TTC549 (cell line): Measurements from ENCODE around the gene HIBCH.
"Not testable (repeated sequence)": the region's sequence is repeated elsewhere in the genome, so short reads cannot be mapped to it uniquely, and the experiment has no call there.

Source experiments
- FAIRE-seq: peaks from 2 replicates; lab custom pipeline; 2012; peaks lifted over from hg19 to GRCh38; lab: Jason Lieb, UNC

Gene HIBCH

DNA sequence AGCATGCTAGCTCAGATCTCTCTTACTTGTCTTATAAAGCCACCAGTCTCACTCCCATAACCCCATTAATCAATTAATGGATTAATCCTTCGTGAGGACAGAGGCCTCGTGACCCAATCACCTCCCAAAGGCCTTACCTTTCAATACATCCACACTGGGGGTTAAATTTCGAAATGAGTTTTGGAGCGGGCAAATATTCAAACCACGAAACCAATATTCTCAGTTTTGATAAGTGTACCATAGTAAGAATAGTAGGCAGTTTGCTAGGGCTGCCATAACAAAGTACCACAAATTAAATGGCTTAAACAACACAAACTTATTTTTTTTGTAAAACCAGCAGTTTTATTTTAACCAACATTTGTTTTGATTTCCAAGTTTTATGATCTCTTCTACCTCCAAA, 15.2 kb downstream of the HIBCH start:
- no peak for FAIRE-seq

DNA sequence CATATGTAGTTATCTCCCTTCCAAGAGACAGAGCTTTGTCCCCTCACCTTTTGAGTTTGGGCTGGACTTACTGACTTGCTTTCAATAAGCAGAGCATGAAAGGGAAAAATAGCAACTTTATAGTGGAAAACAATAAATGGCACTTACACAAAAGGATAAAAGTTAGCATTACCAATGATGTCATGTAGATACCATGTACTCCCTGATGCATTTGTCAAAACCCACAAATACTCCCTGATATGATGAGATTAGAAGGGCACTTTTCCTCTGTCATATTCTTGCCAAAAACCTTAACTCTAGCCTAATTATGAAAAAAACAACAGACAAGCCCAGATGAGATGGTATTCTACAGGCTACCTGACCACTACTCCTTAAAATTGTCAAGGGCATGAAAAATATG, 16.0 kb downstream of the HIBCH start:
- FAIRE-seq: no peak

DNA sequence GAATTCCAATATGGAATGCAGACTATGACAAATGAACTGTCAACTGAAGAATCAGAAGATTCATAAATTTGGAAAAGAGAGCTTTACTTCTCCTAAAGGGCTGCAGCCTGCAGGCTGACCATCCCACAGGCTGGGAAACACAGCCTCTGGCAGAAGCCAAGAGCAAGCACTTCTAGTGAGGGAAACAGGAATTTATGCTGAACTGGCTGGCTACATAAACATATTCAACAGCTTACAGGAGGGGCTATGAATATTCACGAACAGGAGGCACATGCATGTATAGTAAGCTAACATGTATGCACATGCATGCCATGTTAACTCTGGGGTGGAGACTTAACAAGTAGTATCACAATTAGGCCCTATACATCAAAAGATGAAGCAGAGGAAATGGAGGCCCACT, 17.6 kb downstream of the HIBCH start:
- no peak for FAIRE-seq

DNA sequence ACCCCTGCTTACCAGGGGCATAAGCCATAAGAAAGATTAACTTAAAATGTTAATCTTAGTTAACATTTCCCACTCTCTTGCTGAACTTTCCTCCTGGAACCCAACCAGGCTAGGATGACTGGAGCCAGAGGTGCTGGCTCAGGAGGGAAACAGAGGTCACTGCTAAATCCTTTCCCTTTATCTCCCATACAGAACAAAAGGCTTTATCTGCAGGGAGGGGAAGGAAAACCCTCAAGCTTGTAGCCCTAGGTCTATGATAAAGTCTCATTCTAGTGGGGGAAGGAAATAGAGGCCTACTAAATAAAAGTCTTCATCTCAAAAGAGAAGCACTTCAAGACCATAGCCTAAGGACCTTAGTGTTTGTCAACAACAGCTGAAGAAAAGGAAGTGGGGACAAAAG, 18.6 kb downstream of the HIBCH start:
- FAIRE-seq: no peak

DNA sequence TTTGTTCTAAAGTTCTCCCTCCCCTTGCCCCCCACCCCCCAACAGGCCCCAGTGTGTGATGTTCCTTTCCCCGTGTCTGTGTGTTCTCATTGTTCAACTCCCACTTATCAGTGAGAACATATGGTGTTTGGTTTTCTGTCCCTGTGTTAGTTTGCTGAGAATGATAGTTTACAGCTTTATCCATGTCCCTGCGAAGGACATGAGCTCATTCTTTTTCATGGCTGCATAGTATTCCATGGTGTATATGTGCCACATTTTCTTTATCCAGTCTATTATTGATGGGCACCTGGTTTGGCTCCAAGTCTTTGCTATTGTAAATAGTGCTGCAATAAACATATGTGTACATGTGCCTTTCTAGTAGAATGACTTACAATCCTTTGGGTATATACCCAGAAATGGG, 21.7 kb downstream of the HIBCH start:
- FAIRE-seq: not testable (repeated sequence)

DNA sequence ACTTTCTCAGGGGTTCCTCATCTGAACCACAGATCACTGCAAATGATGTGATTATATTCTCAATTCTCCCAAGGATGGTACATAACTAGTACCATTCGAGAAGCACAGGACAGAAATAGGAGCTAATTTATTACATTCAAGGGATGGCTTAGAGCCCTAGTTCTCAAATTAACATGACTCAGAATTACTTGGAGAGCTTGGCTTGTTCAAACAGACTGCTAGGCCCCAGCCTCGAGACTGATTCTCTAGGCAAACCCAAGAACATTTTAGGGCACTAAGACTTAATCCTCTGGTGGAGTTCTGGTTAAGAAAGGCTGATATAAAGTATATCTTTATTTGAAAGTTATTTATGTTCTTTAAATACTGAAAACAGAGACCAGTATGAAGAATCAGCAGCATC, 35.8 kb downstream of the HIBCH start:
- FAIRE-seq: no peak

DNA sequence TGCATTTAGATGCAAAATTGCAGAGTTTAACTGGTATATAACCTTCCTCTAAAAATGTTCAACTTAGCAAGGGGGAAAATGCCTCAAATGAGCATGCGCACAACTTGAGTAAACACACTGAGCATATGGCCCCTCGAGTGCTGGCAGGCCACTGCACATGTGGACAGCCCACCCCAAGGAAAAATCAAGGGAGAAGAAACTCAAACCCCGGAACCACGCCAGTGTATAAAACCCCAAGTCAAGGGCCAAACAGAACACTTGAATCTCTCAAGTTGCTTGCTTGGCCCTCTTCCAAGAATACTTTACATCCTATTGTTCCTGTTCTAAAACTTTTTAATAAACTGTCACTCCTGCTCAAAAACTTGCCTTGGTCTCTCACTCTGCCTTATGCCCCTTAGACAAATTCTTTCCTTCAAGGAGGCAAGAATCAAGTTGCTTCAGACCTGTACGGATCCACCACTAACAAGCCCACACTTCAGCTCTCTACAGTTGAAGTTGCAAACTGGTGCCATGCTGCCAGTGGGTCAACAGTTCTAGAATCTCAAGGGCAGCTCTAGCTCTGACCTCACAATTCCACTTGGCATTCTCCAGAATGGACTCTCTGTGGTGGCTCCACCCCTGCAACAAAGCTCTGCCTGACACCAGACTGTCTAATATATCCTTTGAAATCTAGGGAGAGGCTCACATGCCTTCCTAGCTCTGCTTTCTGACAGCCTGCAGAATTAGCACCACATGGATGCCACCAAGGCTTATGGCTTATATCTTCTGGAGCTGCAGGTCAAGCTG, 38.9 kb downstream of the HIBCH start:
- no peak for FAIRE-seq

DNA sequence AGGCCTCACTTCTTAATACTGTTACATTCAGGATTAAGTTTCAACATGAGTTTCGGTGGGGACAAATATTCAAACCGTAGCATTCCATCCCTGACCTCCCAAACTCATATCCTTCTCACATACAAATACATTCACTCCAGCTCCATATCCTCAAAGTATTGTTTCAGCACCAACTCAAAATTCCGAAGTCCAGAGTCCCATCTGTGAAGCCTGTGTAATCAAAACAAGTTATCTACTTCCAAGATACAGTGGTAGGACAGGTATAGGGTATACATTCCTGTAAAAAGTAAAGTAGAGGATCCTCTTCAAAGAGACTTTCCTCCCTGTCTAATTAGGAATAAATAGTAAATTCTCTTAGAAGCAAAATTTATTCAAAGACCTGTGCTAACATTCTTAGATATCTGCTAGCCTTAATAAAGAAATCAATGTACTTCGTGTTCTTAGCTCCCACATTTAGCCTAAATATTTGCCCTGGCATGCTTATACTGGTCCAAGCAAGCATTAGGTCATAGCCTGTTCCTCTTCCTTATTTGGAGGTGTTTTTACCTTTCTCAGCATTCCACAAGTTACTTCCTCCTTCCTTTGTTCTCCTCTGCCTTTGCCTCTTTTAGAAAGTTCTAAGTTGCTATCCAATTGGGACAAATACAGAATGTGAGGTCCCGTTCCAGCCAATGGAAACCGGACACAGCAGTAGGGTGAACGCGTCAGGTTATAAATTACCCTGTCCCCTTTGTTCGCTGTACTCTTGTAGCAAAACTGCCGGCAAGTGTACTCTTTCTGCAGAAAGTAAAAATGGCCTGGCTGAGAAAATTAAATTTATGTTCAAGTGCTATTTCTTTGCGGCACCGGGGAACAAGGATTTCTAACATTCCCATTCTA, 40.1 kb downstream of the HIBCH start:
- not testable (repeated sequence) for FAIRE-seq

DNA sequence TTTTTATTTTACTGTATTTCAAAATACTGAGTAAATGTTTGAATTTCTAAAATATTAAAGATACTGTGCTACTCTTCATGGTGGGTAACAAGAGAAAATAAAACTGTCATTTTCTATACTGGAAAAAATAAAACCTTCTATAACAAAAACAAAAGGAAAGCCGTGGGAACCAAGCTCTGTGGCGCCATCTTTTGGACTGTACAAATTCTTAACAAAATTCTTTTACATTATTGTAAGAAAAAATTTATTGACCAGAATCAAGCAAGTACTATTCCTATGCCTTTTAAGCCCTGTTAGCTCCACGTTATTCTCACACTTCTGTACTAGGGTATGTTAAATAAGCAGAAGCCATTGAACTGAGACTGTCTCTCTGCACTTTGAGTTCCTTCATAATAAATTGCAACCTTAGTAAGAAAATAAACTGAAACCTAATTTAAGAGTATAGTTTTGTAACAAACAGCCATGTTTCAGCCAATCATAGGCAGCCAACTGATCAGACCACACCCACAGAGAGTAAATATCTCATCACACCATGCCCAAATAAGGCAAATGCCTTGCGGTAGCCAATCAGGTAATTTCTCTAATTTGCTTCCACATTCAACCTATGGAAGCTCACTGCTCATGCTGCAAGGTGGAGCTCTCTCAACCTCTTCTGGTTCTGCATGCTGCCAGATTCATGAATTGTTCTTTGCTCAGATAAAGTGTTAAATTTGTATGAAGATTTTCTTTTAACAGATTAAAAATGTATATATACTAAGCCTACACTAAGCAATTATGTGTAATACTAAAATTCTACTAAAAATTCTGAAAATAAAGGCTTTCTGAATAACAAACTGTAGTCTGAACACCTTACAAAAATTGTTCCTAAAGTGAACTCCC, 42.2 kb downstream of the HIBCH start:
- peak; percentile 81 for FAIRE-seq

DNA sequence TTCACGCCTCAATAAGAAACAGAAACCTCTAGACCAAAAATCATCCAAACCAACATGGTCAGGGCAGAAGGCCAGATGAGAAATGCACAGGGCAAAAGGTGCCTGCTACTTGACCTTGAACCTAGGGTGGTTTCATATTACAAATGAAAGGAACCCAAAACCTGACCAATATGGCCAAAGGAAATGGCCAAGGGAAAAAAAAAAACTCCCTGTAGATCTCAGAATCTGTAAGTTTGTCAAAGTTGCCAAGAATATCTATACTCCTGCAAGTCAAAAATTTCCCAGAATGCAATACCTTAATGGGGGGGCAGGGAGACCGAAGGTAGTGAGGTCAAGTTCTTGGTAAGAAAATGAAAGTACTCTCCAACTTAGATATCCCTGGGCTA, 47.2 kb downstream of the HIBCH start:
- FAIRE-seq: no peak

DNA sequence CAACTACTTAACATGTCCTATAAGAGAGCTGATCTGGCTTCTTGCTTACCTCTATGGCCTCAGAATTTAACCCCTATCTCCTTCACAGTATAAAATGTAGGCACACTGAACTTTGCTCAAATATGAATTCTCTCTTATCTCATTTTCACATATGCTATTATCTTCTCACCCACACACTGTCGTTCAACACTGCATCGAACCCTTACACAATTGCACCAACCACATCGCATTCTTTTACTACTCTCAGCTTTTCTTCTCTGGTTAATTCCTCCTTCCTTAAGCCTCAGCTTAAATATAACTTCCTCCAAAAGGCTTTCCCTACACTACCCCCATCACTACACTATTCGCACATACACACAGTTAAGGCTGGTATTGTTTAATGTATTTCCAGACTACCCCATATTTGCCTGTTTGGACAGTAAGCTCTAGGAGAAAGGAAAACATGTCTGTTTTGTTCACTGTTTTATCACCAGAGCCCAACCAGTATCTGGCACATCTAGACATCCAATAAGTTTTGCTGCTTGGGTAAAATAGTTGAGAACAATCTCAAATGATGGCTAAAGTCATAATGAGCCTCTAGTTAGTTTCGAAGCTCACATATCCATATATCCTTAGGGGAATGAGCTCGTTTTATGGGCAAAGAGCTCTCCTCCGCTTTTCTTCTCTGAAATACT, 47.7 kb downstream of the HIBCH start:
- no peak for FAIRE-seq

DNA sequence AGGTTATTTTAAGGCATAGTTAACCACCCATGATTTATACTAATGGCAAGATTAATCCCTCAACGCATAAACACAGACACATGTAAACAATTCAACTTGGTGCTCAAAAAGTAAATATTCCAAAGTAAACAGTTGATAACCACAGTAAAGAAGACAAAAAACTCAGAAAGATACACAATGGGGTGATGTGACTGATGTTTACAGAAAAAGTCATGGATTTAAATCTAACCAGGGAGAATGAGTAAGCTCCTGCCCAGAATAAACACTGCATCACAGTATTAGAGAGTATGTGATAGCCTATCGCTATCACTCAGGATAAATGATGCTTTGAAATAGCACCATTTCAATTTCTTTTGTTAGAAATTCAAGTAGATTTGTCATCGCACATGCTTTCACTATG, 49.3 kb downstream of the HIBCH start:
- no peak for FAIRE-seq

DNA sequence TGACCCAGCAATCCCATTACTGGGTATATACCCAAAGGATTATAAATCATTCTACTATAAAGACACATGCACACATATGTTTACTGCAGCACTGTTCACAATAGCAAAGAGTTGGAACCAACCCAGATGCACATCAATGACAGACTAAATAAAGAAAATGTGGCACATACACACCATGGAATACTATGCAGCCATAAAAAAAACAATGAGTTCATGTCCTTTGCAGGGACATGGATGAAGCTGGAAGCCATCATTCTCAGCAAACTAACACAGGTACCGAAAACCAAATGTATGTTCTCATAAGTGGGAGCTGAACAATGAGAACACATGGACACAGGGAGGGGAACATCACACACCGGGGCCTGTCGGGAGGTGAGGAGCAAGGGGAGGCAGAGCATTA, 49.9 kb downstream of the HIBCH start:
- not testable (repeated sequence) for FAIRE-seq

DNA sequence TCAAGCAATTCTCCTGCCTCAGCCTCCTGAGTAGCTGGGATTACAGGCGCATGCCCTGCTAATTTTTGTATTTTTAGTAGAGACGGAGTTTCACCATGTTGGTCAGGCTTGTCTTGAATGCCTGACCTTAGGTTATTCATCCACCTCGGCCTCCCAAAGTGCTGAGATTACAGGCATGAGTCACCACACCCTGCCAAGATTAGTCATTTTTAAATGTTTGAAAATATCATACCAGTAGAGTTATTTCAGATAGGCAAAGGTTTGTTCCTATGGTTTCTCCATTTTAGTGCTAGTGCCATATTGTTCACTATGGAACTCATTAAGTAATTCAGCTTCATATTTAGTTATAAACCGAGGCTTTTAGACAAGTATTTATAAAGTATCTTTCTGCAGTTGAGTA, 52.3 kb downstream of the HIBCH start:
- FAIRE-seq: no peak

DNA sequence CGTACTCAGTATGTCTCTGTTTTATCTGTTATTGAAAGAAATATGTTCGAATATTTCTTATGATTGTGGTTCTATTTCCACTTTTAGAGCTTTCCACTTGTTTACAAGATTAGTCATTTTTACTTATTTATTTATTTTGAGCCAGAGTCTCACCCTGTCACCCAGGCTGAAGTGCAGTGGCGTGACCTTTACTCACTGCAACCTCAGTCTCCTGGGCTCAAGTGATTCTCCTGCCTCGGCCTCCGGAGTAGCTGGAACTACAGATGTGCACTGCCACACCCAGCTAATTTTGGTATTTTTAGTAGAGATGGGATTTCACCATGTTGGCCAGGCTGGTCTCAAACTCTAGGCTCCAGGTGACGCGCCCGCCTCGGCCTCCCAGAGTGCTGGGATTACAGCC, 53.3 kb downstream of the HIBCH start:
- FAIRE-seq: no peak

DNA sequence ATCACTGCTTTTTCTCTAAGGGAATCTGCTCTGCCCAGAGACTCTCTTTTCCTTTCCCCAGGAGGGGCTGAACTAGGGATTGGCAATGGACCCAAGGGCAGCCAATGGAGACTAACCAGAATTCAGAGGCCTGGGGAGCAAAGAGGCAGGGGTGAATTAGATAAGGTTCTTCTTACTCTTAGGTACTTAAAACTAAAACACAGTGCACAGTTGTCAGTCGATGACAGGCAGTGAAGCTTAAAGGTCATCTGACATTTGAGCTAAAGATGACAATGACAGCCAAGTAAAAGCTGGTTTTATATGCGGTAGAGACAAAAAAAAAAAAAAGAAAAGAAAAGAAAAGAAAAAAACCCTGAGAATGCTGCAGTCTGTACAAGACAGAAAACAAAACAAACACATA, 57.8 kb downstream of the HIBCH start:
- FAIRE-seq: no peak

DNA sequence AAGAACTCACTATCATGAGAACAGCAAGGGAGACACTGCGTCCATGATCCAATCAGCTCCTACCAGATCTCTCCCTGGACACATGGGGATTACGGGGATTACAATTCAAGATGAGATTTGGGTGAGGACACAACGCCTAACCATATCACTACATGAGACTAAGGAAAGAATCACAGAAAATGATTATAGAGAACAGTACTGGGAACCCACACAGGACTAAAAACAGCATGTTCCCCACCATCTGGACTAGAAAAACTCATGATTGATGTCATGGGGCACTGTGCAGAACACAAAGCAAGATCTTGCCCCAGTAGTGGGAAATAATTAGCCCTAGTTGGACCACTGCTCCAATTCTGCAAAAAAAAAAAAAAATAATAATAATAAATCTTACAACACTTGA, 63.5 kb downstream of the HIBCH start:
- FAIRE-seq: no peak

DNA sequence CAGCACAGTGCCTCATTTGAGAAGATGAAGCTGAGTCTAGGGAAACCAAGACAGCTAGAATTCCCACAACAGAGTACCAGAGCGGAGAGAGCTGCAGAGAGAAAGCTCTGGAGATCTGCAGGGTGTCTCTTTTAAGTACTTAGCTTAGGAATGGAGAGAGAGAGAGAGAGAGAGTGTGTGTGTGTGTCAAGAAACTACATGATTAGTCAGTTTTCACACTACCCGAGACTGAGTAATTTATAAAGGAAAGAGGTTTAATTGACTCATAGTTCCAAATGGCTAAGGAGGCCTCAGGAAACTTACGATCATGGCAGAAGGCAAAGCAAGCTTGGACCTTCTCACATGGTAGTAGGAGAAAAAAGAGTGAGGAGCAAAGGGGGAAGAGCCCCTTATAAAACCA, 64.0 kb downstream of the HIBCH start:
- FAIRE-seq: no peak

DNA sequence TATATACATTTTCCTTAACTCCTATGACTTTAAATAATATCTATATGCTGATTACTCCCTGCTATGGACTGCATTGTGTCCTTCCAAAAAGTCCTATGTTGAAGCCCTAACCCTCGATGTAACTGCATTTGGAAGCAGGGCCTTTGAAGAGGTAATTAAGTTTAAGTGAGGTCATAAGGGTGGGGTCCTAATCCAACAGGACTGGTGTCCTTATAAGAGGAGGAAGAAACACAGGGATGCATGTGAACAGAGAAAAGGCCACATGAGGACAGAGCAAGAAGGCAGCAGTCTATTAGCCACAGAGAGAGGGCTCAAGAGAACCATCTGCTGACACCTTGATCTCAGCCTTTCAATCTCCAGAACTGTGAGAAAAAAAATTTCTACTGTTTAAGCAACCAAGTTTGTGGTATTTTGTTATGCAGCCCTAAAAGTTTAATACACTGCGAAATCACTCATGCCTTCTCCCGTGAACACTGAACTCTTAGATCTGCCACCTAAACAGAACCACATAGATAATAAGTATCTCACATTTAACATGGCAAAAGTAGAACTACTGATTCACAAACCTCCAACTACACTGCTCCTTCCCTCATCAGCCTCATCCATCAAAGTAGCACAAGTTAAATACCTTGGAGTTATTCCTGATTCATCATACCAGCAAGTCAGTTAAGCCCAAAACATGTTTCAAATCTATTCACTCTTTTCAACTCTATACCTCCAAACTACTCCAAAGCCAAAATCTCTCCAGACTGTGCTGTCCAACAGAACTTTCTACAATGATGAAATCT, 65.4 kb downstream of the HIBCH start:
- FAIRE-seq: no peak

DNA sequence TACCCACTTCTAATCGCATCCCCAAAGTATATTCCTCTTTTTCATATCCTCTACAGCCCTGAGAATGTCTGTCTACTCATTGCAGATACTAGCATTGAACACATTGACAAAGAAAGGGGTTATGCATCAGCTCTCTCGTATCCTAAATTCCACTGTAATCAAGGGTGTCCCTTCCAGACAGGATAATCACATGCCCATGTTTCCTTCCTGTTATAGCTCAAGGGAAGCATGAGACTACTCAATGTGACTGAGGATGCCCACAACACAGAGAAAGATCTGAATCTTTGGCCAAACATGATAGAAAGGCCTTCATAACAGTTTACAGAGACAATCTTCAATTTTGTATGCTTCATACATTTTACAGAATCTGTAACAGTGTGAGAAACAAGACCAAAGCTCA, 69.2 kb downstream of the HIBCH start:
- no peak for FAIRE-seq

DNA sequence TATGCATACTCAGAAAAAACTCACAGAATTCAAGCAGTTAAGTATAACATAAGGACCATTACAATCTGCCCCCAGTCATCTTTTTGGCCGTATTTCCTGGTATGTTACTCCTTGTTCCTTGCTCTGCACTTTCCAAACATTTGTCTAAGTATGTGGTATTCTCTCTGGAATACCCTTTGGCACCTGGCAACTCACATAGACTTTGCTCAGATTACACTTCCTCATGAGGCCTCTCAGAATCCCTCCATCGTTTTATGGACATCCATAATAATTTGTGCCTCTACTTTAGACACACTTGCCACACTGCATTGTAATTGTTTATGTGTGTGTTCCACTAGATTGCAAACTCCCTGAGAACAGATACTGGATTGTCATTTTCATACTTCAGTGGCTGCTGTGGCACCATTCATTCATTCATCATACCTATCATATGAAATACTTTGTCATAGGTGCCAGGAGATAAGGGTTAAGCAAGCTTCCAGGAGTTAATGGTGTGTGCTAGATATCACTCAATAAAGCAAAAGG, 84.0 kb downstream of the HIBCH start:
- no peak for FAIRE-seq
